NCI-H2107 (cell line): ENCODE measurements around the gene SLC44A2.

ENCODE experiments used
- DNase-seq: peaks from one replicate; lab custom pipeline; 2025; lab: John Stamatoyannopoulos, UW

Gene SLC44A2

GRCh38 chr19:10682397-10683063 lies 57.2 kb downstream of the SLC44A2 start:
- DNase-seq = no peak

DNA sequence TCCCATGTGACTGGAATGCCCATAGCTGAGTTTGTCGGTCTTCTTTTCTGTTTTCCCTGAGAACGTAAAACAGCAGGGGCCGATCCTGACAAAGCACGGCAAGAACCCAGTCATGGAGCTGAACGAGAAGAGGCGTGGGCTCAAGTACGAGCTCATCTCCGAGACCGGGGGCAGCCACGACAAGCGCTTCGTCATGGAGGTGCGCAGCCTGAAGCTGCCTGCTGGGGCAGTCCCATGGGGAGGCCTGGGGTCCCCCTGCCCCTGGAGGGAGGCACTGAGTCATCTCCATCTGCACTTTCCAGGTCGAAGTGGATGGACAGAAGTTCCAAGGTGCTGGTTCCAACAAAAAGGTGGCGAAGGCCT lies 57.7 kb downstream of the SLC44A2 start:
- DNase-seq = no peak

- DNase-seq = no peak
These were observed 58.2 kb downstream of the SLC44A2 start for GRCh38 chr19:10683582-10683981.

GRCh38 chr19:10685210-10685609 lies 59.9 kb downstream of the SLC44A2 start:
- DNase-seq = no peak

- no peak for DNase-seq
These were observed 60.8 kb downstream of the SLC44A2 start for GRCh38 chr19:10686193-10686592.

DNA sequence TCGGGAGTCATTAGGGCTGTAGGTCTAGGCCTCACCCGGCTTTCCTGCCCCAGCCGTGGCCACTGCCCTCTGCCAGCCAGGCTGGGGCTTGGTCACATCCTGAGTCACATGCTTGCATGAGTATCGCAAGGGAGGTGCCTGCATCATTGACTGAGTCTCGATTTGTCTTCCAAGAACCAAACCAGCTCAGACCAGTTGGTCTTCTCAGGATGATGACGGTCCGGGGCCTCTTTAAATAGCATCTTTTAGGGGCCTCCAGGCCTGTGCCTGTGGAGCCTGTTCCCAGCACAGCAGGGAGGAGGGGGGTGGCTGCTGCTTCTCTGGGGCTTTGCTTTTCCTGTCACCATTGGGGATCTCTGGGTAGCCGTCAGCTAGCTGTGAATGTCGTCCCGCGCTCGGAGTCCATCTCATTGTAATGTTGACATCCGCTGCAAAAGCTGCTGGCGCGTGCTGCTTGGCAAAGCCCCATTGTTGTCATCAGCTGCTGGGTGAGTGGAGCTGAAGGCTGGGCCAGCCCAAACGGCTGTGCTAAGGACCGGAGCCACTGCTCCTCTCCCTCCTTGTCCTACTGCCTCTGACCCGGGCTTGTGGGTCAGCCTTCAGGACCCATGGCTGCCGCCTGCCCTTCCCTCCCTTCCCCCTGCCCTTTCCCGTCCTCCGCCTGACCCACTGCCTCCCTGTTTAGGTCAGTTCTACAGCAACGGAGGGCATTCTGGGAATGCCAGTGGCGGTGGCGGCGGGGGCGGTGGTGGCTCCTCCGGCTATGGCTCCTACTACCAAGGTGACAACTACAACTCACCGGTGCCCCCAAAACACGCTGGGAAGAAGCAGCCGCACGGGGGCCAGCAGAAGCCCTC lies 61.5 kb downstream of the SLC44A2 start:
- no peak for DNase-seq

GRCh38 chr19:10687518-10688288 lies 62.4 kb downstream of the SLC44A2 start:
- DNase-seq = no peak

GRCh38 chr19:10688545-10689280 lies 63.4 kb downstream of the SLC44A2 start:
- no peak for DNase-seq

GRCh38 chr19:10690341-10690781 lies 65.0 kb downstream of the SLC44A2 start:
- no peak for DNase-seq

DNA sequence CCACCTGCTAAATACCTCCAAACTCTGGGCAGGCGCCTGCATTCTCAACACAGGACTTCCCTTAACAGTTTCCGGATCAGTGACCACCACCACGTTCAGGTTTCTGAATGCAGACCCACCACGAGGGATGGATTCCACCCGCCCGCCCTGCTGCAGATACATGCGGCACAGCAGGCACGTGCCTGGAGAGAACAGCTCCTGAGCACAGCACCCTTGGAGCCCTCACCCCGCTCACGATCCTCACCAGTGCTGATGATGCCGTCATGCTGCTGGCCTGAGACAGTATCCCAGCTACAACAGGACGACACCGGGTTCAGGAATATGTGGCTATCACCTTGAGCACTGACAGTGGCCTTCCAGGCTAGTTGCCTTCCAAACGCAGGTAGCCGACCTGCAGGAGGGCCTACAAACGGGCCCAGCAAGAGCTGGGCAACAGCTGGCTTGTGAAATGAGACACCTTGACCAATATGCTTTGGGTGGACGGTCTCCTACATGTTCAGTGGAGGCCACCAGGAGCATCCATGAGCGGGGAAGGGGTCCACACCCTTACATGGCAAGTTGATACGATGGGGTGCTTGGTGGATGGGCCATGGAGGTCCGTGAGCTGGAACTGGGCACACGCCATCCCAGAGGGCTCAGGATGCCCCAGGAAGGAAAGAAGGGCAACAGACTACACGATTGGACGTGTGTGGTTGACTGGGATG lies 66.0 kb downstream of the SLC44A2 start:
- no peak for DNase-seq

GRCh38 chr19:10691883-10692282 lies 66.5 kb downstream of the SLC44A2 start:
- no peak for DNase-seq

GRCh38 chr19:10692673-10693264 lies 67.4 kb downstream of the SLC44A2 start:
- DNase-seq = no peak
